Chondrocyte (in vitro differentiated cells): ENCODE data around the gene SPTSSB. TPM values are rescaled to one million over a fixed set of nuclear protein-coding genes. Genes with fewer than 3 reads are reported as not detected.

ENCODE experiments used
- DNase-seq: peaks from one replicate; pipeline ENCODE4 v3.0.0; 2021; ENCODE audit warnings: mixed read lengths, low spot score
- H3K27ac Mint-ChIP-seq: one replicate; pipeline ENCODE4 v1.8.0; 2021; ENCODE audit warnings: mild to moderate bottlenecking, moderate library complexity, mixed read lengths; ENCODE audit not compliant: unreplicated experiment
- H3K27me3 Mint-ChIP-seq: 2 replicates; pipeline ENCODE4 v1.8.0; 2021; ENCODE audit warnings: low read depth, mixed read lengths
- H3K36me3 Mint-ChIP-seq: 2 replicates; pipeline ENCODE4 v1.8.0; 2021; ENCODE audit warnings: low read depth, mixed read lengths
- H3K4me1 Mint-ChIP-seq: 2 replicates; pipeline ENCODE4 v1.8.0; 2021; ENCODE audit warnings: low read depth, mild to moderate bottlenecking, mixed read lengths
- H3K4me3 Mint-ChIP-seq: one replicate; pipeline ENCODE4 v1.8.0; 2021; ENCODE audit warnings: mild to moderate bottlenecking, moderate library complexity, mixed read lengths; ENCODE audit not compliant: unreplicated experiment
- H3K9me3 Mint-ChIP-seq: 2 replicates; pipeline ENCODE4 v1.8.0; 2021; ENCODE audit warnings: low read depth, mixed read lengths
- CTCF ChIP-seq: fragments of 200-600 bp; sonication (generic); IDR thresholded peaks from 2 replicates; pipeline ENCODE4 v1.5.0; 2021; ENCODE audit warnings: antibody characterized with exemption, mild to moderate bottlenecking, moderate library complexity
- long read RNA-seq: library from polyadenylated mRNA; stranded (forward); transcript quantifications from one replicate; pipeline ENCODE4 v2.0.0, GENCODE V29; 2021
- total RNA-seq: library from RNA; stranded (reverse); gene quantifications from 3 replicates; pipeline ENCODE4 v1.2.1, GENCODE V29; 2021

Gene SPTSSB
- not detected in 3 replicates for total RNA-seq
- long read RNA-seq = 0 reads

GRCh38 chr3:161371441-161372320 is at the start of gene SPTSSB:
Gene SPTSSB, minus strand, starts transcription at chr3:161371517. Its CDS starts 25,194 bp downstream, at chr3:161346323.
- peak; percentile 58 for TF ChIP-seq CTCF
- H3K4me3 Mint-ChIP-seq = peak within 1 kb of the TSS; percentile 76
- peaks cover 16% of the 10 kb centered on the region for H3K4me1 Mint-ChIP-seq
- no peak within 1 kb of the TSS for H3K27ac Mint-ChIP-seq
- H3K9me3 Mint-ChIP-seq = no peaks in the 10 kb centered on the region
- no peak for DNase-seq
- no peaks in the 10 kb centered on the region for H3K36me3 Mint-ChIP-seq
- peaks cover 69% of the 10 kb centered on the region for H3K27me3 Mint-ChIP-seq

DNA sequence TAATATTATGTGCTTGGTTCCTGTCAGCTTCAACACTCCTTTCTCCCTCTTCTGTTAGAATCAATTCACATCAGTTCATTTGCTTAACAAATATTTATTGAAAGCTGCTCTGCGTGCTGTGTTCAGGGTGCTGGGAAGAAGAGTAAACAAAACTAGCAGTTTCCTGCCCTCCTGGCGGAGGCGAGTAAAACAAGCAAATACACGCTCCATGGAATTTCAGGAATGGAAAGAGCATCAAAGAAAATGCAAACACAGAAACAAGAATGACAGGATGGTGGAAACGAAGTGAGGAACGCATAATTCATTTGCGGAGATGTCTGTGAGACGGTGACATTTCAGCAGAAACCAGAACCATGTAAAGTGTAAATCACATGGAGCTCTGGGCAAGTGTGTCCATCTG is 49.4 kb upstream of the SPTSSB start:
- H3K9me3 Mint-ChIP-seq = no peaks in the 10 kb centered on the region
- no peak overlapping the region for H3K4me3 Mint-ChIP-seq
- H3K36me3 Mint-ChIP-seq = no peaks in the 10 kb centered on the region

DNA sequence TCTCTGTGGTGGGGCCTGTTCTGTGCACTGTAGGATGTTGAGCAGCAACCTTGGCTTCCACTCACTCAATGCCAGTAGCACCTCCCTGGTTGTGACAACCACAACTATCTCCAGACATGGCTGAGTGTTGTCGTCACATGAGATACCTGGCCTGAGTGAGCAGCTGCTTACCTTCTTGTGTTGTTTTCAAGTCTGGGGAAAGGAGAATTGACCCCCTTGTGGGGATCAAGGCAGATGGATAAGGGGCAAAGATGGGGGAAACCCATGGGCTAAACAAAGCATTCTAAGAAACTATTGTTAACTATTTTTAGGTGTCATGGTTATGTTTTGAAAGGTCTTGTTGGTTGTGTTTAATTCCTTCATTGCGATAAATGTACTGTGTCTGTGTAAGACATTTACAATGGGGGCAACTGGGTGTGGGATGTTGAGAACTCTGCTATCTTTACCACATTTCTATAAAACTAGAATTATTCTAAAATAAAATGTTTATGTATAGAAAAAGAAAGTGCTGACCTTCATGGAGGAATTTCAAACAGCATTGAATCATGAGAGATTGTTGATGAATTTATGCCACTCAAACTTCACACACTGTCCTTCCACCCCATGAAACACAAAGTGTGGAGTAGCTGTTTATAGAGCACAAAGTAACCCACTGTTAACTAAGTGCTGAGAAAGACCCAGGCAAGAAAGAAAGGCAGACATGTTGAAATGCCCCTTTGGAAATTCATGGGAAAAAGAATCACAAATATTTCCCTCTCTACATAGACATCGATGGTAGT is 48.4 kb upstream of the SPTSSB start:
- no peak for DNase-seq
- peaks cover 34% of the 10 kb centered on the region for H3K4me1 Mint-ChIP-seq
- no peak overlapping the region for H3K4me3 Mint-ChIP-seq
- H3K36me3 Mint-ChIP-seq = no peaks in the 10 kb centered on the region
- no peaks in the 10 kb centered on the region for H3K27me3 Mint-ChIP-seq
- no peaks in the 10 kb centered on the region for H3K9me3 Mint-ChIP-seq
- no peak for TF ChIP-seq CTCF
- H3K27ac Mint-ChIP-seq = no peak overlapping the region

More for the DNA sequence above, 49.4 kb upstream of the SPTSSB start:
- TF ChIP-seq CTCF = peak; percentile 54
- Mint-ChIP-seq H3K4me1 (peaks cover 24% of the 10 kb centered on the region), H3K27me3 (no peaks in the 10 kb centered on the region), H3K27ac (no peak overlapping the region)
- DNase-seq = no peak

DNA sequence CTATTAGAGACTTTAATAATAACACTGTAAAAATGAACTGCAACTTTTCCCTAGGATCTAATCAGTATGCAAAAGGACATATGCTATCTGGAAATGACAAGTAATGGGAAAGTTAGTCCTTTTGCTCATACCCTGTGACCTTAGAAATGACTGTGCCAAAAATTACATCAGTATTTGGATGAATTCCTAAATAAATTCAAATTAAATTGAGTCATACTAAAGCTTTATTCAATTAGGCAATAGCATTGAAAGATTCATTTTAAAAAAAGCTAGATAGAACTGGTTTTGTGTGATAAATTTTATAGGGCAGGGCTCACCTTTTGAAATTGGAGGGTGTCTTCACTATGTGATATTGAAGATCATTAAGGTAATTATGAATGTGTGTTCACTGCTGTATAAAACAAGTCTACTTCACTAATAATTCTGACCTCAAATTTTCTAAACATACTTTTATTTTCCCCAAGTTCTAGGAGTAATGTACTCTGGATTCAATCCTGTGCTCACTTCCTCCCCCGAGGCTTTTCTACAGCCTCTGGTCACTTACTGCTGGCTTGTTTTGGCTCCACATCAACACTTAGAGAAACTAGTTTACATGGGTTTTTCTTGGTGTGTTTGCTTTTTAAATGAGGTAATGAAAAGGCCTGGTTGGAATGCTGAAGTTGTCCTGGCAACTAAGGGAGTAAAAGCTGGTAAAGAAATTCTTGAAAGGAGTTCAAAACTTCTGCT is 44.4 kb upstream of the SPTSSB start:
- no peaks in the 10 kb centered on the region for H3K36me3 Mint-ChIP-seq
- no peaks in the 10 kb centered on the region for H3K27me3 Mint-ChIP-seq

More for the DNA sequence above, 44.4 kb upstream of the SPTSSB start:
- Mint-ChIP-seq H3K9me3 (no peaks in the 10 kb centered on the region), H3K4me3 (no peak overlapping the region), H3K4me1 (peaks cover 48% of the 10 kb centered on the region), H3K27ac (peak overlapping the region; percentile 97)
- no peak for TF ChIP-seq CTCF
- DNase-seq = no peak
